LNCaP clone FGC (cell line): Measurements from ENCODE around the gene DIS3L2.

Source experiments
- DNase-seq: peaks from one replicate; pipeline ENCODE4 v3.0.0-alpha.2; 2011; ENCODE audit warnings: low read depth
- H3K4me3 ChIP-seq: 2 replicates; pipeline ENCODE4 v1.5.1; 2011; ENCODE audit warnings: mild to moderate bottlenecking, low read depth, low read length, control low read depth
- TF ChIP-seq, protein P1 (sequence below): IDR thresholded peaks from 2 replicates; pipeline ENCODE4 v1.5.1; 2012; ENCODE audit warnings: mild to moderate bottlenecking; ENCODE audit not compliant: control insufficient read depth, insufficient read depth; ENCODE audit errors: extremely low read depth

The DIS3L2 gene

DNA sequence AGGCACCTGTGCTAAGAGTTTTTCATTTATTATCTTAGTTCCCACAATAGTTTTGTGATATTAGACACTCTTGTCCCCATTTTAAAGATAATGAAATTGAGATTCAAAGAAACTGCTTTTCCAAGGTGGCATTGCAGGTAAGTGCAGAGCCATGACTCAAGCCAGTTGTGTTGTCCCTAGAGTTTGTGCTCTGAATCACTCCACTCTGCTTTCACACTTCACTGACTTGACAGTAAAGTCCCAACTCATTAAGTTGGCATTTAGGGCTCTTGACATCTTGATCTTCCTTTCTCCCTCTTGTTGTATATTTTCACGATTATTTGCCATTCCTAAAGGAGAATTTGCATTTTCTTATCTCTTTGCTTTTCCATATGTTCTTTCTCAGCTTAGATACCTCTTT lies 114.3 kb downstream of the DIS3L2 start:
- no peak for DNase-seq
- TF ChIP-seq, protein P1, sequence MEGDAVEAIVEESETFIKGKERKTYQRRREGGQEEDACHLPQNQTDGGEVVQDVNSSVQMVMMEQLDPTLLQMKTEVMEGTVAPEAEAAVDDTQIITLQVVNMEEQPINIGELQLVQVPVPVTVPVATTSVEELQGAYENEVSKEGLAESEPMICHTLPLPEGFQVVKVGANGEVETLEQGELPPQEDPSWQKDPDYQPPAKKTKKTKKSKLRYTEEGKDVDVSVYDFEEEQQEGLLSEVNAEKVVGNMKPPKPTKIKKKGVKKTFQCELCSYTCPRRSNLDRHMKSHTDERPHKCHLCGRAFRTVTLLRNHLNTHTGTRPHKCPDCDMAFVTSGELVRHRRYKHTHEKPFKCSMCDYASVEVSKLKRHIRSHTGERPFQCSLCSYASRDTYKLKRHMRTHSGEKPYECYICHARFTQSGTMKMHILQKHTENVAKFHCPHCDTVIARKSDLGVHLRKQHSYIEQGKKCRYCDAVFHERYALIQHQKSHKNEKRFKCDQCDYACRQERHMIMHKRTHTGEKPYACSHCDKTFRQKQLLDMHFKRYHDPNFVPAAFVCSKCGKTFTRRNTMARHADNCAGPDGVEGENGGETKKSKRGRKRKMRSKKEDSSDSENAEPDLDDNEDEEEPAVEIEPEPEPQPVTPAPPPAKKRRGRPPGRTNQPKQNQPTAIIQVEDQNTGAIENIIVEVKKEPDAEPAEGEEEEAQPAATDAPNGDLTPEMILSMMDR, result no peak
- no peak overlapping the region for H3K4me3 ChIP-seq

DNA sequence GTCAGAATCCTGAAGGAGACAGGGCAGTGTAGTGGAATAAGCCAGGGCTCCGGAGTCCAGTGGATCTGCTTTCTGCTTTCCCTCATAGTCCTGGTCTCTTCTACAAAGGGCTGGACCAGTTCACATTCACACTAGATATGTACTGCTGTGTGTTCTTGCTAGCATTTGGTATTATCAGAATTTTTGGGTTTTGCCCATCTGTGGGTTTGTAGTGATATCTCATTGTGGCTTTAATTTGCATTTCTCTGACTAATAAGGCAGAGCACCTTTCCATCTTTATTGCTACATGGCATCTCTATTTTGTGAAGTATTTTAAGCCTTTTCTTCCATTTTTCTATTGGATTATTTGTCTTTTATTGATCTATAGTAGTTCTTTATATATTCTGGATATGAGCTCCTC lies 114.8 kb downstream of the DIS3L2 start:
- no peak overlapping the region for H3K4me3 ChIP-seq
- TF ChIP-seq, protein P1, result no peak
- DNase-seq, result no peak

DNA sequence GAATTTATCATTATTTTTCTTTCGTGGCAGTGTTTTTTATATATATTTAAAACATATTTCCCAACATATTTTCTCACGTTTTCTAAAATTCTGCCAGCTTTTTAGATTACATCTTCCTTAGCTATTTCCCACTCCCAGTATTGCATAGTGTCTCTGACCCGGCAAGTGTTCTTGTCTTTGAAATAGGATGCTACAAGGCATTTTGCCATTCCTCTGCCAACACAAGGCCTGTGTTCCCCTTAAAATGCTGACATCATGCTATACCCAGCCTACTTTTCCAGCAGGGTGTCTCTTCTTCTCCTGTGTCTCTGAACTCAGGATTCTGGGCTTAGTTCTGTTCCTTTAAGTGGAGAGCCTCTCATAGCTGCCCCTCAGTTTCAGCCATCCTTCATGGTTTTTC lies 115.2 kb downstream of the DIS3L2 start:
- TF ChIP-seq, protein P1, result no peak
- H3K4me3 ChIP-seq, result no peak overlapping the region
- DNase-seq, result no peak

DNA sequence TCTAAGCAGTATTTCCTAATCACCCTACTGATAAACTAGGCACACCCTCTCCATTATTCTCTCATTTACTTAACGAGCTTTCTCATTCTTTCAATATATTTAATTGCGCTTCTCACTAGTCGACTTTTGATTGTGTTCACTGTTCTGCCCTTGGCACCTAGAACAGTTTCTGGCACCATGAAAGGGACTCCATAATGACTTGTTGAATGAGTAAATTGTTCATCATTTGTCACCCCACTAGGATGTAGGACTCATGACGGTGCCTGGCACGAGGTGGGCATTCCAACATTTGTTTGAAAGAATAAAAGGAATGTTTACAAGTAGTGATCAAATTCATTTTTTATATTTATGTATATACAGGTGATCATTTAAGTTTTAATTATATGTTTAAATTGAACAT lies 123.7 kb downstream of the DIS3L2 start:
- TF ChIP-seq, protein P1, result no peak
- DNase-seq, result no peak
- no peak overlapping the region for H3K4me3 ChIP-seq

DNA sequence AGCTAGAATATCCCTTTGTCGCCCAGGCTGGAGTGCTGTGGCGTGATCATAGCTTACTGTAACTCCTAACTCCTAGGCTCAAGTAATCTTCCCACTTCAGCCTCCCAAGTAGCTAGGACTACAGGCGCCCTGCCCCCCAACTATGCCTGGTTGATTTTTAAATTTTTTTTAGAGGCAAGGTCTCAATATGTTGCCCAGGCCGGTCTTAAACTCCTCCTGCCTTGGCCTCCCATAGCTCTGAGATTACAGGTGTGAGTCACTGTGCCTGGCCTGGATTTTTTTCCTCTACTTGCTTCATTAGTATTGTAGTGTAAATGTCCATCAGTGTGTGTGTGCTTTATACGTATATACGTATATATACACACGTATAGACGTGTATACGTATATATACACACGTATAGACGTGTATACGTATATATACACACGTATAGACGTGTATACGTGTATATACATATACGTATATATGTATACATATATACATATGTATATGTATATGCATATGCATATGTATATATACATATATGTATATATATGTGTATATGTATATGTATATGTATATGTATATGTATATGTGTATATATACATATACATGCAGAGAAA lies 124.4 kb downstream of the DIS3L2 start:
- no peak for DNase-seq
- no peak overlapping the region for H3K4me3 ChIP-seq
- TF ChIP-seq, protein P1, result no peak

DNA sequence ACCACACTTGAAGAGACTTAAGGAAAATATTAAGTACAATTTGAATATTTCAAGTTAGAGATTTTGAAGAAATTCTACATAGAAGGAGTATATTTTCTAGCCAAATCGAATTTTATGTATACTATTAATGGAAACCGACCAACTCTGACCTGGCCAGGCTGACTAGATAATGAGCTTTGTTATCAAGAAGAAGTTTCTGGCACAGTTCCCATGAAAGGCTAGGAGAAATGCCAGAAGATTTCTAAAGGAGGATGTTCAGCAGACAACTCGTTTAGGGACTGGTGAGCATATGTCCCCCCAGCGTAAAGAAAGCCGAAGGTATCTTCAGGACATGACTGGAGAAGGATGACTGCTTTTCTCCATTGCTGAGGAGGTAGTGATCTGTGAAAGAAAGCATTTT lies 127.3 kb downstream of the DIS3L2 start:
- no peak for DNase-seq
- TF ChIP-seq, protein P1, result no peak
- no peak overlapping the region for H3K4me3 ChIP-seq

DNA sequence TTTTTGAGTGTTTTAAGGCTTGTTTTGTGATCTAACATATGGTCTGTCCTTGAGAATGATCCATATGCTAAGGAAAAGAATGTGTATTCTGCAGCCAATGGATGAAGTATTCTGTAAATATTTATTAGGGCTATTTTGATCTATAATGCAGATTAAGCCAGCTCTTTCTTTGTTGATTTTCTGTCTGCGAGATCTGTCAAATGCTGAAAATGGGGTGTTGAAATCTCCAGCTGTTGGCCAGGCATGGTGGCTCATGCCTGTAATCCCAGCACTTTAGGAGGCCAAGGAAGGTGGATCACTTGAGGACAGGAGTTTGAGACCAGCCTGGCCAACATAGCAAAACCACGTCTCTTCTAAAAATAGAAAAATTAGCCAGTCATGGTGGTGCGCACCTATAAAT lies 132.7 kb downstream of the DIS3L2 start:
- no peak overlapping the region for H3K4me3 ChIP-seq
- TF ChIP-seq, protein P1, result no peak
- no peak for DNase-seq
